Glomerular visceral epithelial cell (primary cell): ENCODE results near the gene ZNF581.

Experiments used
- DNase-seq: peaks from one replicate; pipeline ENCODE4 v3.0.0-alpha.2; 2016; ENCODE audit errors: extremely low spot score

Gene ZNF581

DNA sequence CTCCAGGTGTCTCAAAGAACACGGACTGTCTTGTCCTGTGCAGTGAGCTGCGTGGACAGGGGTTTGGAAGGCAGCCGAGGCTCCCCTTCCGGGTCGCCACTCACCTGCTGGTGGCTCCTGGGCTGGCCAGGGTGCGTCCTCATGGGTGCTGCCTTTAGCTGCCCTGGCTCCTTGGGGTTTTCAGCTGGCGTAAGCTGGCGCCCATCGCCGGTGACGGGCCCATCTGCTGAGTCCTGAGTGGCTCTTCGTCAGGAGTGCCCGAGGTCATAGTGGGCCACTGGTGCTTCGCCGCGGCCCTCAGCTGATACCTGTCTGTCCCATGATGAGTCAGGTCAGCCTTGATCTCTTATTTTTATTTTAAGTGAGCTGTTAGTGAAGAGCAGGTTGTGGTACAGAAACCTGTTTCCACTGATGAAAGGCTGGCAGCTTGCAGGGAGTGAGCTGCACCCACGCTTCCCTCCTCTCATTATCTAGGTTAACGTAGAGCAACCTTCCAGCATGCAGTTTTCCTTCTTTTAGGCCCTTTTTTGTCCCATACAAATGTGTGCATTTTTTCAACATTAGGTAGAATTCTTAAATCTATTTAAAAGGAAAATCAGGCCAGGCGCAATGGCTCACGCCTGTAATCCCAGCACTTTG lies 50.0 kb downstream of the ZNF581 start:
- no peak for DNase-seq

GRCh38 chr19:55694241-55694655 lies 50.8 kb downstream of the ZNF581 start:
- DNase-seq = no peak

DNA sequence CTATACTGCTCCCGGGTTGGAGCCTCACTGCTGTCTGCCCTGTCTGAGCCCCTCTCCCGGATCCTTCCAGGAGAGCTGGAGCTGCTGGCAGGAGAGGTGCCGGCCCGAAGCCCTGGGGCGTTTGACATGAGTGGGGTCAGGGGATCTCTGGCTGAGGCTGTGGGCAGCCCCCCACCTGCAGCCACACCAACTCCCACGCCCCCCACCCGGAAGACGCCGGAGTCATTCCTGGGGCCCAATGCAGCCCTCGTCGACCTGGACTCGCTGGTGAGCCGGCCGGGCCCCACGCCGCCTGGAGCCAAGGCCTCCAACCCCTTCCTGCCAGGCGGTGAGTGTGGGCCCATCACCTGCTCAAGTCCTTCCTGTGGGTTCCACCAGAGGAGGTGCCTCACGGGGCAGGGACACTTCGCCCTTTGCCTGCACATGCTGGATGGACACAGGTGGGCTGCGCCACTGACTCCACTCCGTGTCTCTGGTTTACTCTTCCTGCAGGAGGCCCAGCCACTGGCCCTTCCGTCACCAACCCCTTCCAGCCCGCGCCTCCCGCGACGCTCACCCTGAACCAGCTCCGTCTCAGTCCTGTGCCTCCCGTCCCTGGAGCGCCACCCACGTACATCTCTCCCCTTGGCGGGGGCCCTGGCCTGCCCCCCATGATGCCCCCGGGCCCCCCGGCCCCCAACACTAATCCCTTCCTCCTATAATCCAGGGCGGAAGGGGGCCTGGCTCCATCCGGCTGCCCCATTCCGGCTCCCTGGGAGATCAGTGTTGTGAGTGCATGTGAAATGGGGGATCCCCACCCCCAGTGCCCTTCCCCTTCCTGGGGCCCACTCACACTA lies 51.4 kb downstream of the ZNF581 start:
- DNase-seq = no peak
